ENCODE results near the gene ODAD3.
A peak's percentile ranks its signal among the peaks of the same experiment; 100 is the strongest.

Gene ODAD3

GRCh38 chr19:11373885-11374432, 61.0 kb downstream of the ODAD3 start:
- Histone ChIP-seq H3K27ac (replicated peaks) (peak overlapping the region; percentile 95), H3K4me3 (replicated peaks; ENCODE audit: insufficient read depth, low read length) (peak overlapping the region; percentile 56), H3K27me3 (ENCODE audit: insufficient read depth, poor library complexity, severe bottlenecking) (no peaks in the 10 kb centered on the region)
- TF ChIP-seq SPI1 (IDR thresholded peaks at IDR 0.05; ENCODE audit: borderline replicate concordance, low read depth) (peak; percentile 68; the same call in 1 of the 2 replicates), CTCF (IDR thresholded peaks at IDR 0.05; ENCODE audit: insufficient read depth, low read length) (no peak)
- DNase-seq (ENCODE audit: low read depth in 1 of 2, low spot score in 1 of 2): peak; percentile 58 to 70

DNA sequence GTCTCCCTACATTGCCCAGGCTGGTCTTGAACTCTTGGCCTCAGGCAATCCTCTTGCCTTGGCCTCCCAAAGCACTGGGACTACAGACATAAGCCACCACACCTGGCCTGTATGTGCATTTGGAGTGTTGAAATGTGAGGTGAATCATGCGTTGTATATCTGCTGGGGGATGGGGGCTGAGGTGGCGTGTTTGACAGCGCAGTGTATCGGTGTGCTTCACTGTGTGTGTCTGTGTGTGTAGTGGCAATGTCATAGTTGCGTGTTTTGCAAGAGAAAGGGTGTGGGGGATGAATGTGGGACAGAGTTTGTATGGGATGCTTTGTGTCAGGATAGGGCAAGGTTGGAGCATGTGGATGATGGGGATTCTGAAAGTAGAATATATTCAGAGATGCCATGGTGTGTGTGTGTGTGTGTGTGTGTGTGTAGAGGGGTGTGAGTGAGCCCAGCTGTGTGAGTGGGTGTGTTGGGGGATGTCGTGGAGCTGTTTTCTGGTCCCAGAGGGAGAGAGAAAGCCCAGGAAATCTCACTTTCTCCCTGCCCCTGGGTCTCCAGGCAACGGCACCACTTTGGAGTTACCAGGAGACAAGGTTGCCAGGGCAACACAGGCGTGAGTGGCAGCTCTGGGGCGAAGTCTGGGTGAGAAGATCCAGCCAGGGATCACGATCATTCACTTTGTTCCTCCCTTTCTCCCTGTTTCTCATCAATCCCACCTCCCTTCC, 61.6 kb downstream of the ODAD3 start:
- peak overlapping the region; percentile 95 for H3K27ac ChIP-seq (replicated peaks)
- H3K27me3 ChIP-seq (ENCODE audit: insufficient read depth, poor library complexity, severe bottlenecking): no peaks in the 10 kb centered on the region
- TF ChIP-seq SPI1 (IDR thresholded peaks at IDR 0.05; ENCODE audit: borderline replicate concordance, low read depth) (no peak), GABPA (IDR thresholded peaks at IDR 0.05; ENCODE audit: low read depth) (no peak), CTCF (IDR thresholded peaks at IDR 0.05; ENCODE audit: insufficient read depth, low read length) (no peak), POLR2AphosphoS5 (IDR thresholded peaks at IDR 0.05; ENCODE audit: low read depth) (no peak)
- TF ChIP-seq, protein P1, sequence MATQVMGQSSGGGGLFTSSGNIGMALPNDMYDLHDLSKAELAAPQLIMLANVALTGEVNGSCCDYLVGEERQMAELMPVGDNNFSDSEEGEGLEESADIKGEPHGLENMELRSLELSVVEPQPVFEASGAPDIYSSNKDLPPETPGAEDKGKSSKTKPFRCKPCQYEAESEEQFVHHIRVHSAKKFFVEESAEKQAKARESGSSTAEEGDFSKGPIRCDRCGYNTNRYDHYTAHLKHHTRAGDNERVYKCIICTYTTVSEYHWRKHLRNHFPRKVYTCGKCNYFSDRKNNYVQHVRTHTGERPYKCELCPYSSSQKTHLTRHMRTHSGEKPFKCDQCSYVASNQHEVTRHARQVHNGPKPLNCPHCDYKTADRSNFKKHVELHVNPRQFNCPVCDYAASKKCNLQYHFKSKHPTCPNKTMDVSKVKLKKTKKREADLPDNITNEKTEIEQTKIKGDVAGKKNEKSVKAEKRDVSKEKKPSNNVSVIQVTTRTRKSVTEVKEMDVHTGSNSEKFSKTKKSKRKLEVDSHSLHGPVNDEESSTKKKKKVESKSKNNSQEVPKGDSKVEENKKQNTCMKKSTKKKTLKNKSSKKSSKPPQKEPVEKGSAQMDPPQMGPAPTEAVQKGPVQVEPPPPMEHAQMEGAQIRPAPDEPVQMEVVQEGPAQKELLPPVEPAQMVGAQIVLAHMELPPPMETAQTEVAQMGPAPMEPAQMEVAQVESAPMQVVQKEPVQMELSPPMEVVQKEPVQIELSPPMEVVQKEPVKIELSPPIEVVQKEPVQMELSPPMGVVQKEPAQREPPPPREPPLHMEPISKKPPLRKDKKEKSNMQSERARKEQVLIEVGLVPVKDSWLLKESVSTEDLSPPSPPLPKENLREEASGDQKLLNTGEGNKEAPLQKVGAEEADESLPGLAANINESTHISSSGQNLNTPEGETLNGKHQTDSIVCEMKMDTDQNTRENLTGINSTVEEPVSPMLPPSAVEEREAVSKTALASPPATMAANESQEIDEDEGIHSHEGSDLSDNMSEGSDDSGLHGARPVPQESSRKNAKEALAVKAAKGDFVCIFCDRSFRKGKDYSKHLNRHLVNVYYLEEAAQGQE (IDR thresholded peaks at IDR 0.05; ENCODE audit: insufficient replicate concordance, low read depth): no peak
- peak in 1 of 2 experiments; percentile 71 for DNase-seq (ENCODE audit: low read depth in 1 of 2, low spot score in 1 of 2)
- peak overlapping the region; percentile 56; the same call in 1 of the 2 replicates for H3K4me3 ChIP-seq (replicated peaks; ENCODE audit: insufficient read depth, low read length)

DNA sequence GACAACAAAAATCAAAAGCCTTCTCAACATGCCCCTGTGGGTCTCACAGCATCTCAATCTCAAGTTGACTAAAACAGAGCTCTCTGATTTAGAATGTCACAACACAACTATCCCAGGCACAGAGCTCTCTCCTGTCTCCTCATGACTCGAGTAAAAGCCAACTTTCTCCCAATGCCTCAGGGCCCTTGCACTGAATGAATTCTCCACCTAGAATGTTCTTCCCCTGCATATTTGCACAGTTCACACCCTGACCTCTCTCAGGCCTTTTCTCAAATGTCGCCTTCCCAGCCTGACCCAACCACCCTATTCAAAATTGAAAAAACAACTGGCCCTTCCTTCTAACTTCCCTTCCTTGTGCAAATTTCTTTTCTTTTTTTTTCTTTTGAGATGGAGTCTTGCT, 64.2 kb downstream of the ODAD3 start:
- no peak for DNase-seq (ENCODE audit: low read depth in 1 of 2, low spot score in 1 of 2)
- Histone ChIP-seq H3K27ac (replicated peaks) (no peak overlapping the region), H3K4me3 (replicated peaks; ENCODE audit: insufficient read depth, low read length) (no peak overlapping the region), H3K27me3 (ENCODE audit: insufficient read depth, poor library complexity, severe bottlenecking) (no peaks in the 10 kb centered on the region)
- TF ChIP-seq CTCF (IDR thresholded peaks at IDR 0.05; ENCODE audit: insufficient read depth, low read length) (no peak), SPI1 (IDR thresholded peaks at IDR 0.05; ENCODE audit: borderline replicate concordance, low read depth) (no peak), POLR2AphosphoS5 (IDR thresholded peaks at IDR 0.05; ENCODE audit: low read depth) (no peak)
- TF ChIP-seq, protein P1 (IDR thresholded peaks at IDR 0.05; ENCODE audit: insufficient replicate concordance, low read depth): no peak

Measured in HL-60 (cell line).